ENCODE data around the gene LRRC14B.

LRRC14B gene

DNA sequence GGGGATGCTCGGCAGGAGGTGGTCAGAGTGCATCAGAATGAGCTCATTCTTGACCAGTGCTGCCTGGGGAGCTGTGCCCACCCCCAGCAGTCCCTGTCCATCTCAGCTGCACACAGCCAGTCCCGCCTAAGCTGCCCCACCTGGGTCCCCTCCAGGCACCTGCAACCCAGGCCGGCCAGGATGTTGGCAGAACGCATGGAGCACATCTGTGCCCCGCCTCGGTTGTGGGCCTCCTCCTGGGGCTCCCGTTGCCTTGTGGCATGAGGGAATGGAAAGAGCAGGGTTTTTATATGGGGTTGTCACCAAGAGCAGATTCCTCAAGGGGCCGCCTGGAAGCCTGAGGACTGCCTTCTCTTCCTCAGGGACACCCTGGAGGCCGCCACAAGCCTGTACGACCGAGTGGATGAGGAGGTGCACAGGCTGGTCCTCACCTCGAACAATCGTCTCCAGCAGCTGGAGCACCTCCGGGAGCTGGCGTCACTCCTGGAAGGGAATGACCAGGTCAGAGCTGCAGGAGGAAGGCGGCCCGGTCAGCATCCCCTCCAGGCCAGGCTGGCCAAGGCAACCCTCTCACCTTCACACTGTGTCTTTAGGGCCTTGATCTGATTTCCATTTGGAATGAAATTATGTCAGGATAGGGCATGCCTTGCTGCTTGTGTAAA is 34.8 kb upstream of the LRRC14B start:
- H3K9me3 ChIP-seq (ENCODE audit: insufficient read depth, low read length): no peaks in the 10 kb centered on the region
- H3K36me3 ChIP-seq (ENCODE audit: insufficient read depth, insufficient read length, low read length): peaks cover 77% of the 10 kb centered on the region
- DNase-seq (ENCODE audit: low read depth, low spot score): no peak
- no peak overlapping the region for H3K9ac ChIP-seq (ENCODE audit: insufficient read length, low read depth)
- TF ChIP-seq ZNF274 (IDR thresholded peaks at IDR 0.05; ENCODE audit: low read depth, low read length) (no peak), SUZ12 (IDR thresholded peaks at IDR 0.05; ENCODE audit: extremely low read depth, insufficient read depth, insufficient read length) (no peak), YY1 (IDR thresholded peaks at IDR 0.05; ENCODE audit: insufficient read depth, insufficient read length) (no peak)
- H3K4me3 ChIP-seq (ENCODE audit: insufficient read length, low read depth): no peak overlapping the region
- H3K4me1 ChIP-seq (ENCODE audit: insufficient read depth, insufficient read length): no peaks in the 10 kb centered on the region
- no peaks in the 10 kb centered on the region for H3K27me3 ChIP-seq (ENCODE audit: insufficient read depth, insufficient read length)

DNA sequence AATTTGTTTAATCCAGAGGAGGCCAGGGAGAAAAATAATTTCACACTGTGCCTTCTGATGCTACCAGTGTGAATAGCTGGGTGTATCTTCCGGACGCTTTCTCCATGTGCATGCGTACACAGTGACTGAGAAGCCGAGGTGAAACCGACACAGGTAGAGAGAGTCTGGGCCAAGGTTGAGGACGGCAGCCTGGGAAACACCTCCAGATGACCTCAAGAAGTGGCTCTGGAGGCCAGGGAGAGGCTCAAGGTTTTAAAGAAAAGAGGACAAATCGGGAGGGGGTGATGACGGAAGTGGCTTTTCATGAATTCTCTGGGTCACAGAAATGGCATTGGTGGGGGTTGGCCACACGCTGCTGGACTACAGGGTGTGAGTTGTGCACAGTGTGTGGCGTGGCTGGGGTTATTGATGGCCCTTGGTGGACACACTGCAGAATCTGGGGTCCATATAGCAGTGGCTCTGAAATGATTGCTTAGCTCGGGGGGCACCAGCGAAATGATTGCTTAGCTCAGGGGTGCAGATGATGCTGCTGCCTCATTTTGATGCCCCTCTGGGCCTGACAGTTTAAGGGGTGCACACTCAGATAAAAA is 34.1 kb upstream of the LRRC14B start:
- Histone ChIP-seq H3K36me3 (ENCODE audit: insufficient read depth, insufficient read length, low read length) (peaks cover 78% of the 10 kb centered on the region), H3K9me3 (ENCODE audit: insufficient read depth, low read length) (no peaks in the 10 kb centered on the region), H3K4me1 (ENCODE audit: insufficient read depth, insufficient read length) (no peaks in the 10 kb centered on the region), H3K9ac (ENCODE audit: insufficient read length, low read depth) (no peak overlapping the region), H3K27me3 (ENCODE audit: insufficient read depth, insufficient read length) (no peaks in the 10 kb centered on the region), H3K4me3 (ENCODE audit: insufficient read length, low read depth) (no peak overlapping the region)
- no peak for DNase-seq (ENCODE audit: low read depth, low spot score)
- TF ChIP-seq ZNF274 (IDR thresholded peaks at IDR 0.05; ENCODE audit: low read depth, low read length) (no peak), SUZ12 (IDR thresholded peaks at IDR 0.05; ENCODE audit: extremely low read depth, insufficient read depth, insufficient read length) (no peak), YY1 (IDR thresholded peaks at IDR 0.05; ENCODE audit: insufficient read depth, insufficient read length) (no peak)

DNA sequence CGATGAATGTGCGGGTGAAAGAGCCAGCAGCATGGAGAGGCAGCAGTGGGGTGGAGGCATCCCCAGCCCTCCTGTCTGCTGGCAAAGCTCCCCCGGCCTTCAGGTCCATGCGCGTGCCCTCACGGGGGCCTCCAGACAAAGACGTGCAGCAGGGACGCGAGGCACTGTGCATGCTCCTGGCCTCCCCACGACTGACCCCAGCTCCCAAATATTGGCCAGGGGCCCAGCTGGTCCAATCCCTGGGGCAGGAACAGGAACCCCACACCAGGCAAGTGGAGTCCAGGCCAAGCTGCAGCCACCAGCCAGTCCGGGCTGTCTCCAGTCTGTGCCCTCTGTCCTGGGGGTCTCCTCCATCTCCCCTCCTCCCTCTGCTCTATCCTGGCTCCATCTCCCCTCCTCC is 33.5 kb upstream of the LRRC14B start:
- Histone ChIP-seq H3K9me3 (ENCODE audit: insufficient read depth, low read length) (no peaks in the 10 kb centered on the region), H3K4me3 (ENCODE audit: insufficient read length, low read depth) (no peak overlapping the region), H3K27me3 (ENCODE audit: insufficient read depth, insufficient read length) (no peaks in the 10 kb centered on the region), H3K9ac (ENCODE audit: insufficient read length, low read depth) (no peak overlapping the region), H3K36me3 (ENCODE audit: insufficient read depth, insufficient read length, low read length) (peaks cover 81% of the 10 kb centered on the region), H3K4me1 (ENCODE audit: insufficient read depth, insufficient read length) (no peaks in the 10 kb centered on the region)
- no peak for DNase-seq (ENCODE audit: low read depth, low spot score)
- TF ChIP-seq SUZ12 (IDR thresholded peaks at IDR 0.05; ENCODE audit: extremely low read depth, insufficient read depth, insufficient read length): no peak
- no peak for TF ChIP-seq ZNF274 (IDR thresholded peaks at IDR 0.05; ENCODE audit: low read depth, low read length)
- TF ChIP-seq YY1 (IDR thresholded peaks at IDR 0.05; ENCODE audit: insufficient read depth, insufficient read length): no peak

DNA sequence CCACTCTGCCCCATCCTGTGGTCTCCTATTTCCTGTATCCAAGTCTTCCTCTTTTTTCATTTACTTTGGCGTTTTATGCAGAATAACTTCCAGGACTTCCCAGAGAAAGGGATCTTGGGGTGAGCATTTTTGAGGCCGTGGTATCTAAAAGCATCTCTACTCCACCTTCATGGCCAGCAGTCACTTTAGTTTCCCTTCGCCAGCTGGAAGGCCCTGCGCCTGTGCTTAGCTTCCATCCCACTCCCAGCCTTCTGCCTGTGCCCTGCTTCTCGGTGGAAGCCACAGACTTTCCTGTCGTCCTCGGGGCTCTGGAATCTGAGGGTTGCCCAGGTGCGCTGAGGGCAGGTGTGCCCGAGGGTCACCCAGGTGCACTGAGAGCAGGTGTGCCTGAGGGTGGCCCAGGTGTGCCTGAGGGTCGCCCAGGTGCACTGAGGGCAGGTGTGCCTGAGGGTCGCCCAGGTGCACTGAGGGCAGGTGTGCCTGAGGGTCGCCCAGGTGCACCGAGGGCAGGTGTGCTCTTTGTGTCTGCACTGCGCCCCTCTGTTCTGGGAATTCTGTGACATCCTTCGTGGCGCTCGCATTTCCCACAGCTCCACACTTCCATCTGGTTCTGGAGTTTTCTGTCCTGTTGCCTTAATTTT is 32.4 kb upstream of the LRRC14B start:
- no peak overlapping the region for H3K9ac ChIP-seq (ENCODE audit: insufficient read length, low read depth)
- no peak for DNase-seq (ENCODE audit: low read depth, low spot score)
- H3K27me3 ChIP-seq (ENCODE audit: insufficient read depth, insufficient read length): no peaks in the 10 kb centered on the region
- TF ChIP-seq SUZ12 (IDR thresholded peaks at IDR 0.05; ENCODE audit: extremely low read depth, insufficient read depth, insufficient read length): no peak
- no peak for TF ChIP-seq YY1 (IDR thresholded peaks at IDR 0.05; ENCODE audit: insufficient read depth, insufficient read length)
- TF ChIP-seq ZNF274 (IDR thresholded peaks at IDR 0.05; ENCODE audit: low read depth, low read length): no peak
- no peak overlapping the region for H3K4me3 ChIP-seq (ENCODE audit: insufficient read length, low read depth)
- H3K9me3 ChIP-seq (ENCODE audit: insufficient read depth, low read length): no peaks in the 10 kb centered on the region; the same call in 1 of the 2 replicates
- H3K36me3 ChIP-seq (ENCODE audit: insufficient read depth, insufficient read length, low read length): peaks cover 80% of the 10 kb centered on the region
- H3K4me1 ChIP-seq (ENCODE audit: insufficient read depth, insufficient read length): no peaks in the 10 kb centered on the region

DNA sequence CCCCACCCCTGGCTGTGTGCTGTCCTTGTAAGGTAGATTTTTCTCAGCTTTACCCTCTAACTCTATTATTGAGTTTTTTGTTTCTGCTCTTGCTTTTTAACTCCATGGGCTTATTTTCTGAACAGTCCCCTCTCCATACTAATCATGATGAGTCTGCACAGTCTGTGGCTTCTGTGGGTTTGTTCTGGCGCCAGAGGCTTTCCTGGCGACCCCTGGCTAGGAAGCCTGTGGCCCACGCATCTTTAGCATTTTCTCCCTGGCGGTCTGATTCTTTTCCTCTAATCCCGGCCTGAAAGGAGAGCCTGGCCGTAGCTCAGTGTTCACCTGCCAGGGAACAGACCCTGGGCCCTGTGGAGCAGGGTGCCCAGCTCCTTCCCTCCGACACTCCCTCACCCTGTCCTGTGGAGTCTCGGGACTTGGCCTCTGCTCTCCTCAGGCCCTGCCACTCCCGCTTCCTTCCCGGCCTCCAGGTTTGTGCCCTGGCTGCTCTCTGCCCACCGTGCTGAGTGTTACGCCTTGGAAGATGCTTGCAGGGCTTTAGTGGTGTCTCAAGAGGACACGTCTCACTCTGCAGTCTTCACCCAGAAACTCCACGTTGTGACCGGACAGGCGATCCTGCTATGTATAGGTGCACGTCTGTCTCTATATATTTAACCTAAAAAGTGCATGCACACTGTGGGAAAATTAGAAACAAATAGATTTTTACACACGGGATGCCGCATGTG is 31.7 kb upstream of the LRRC14B start:
- Histone ChIP-seq H3K9ac (ENCODE audit: insufficient read length, low read depth) (no peak overlapping the region), H3K4me3 (ENCODE audit: insufficient read length, low read depth) (no peak overlapping the region), H3K36me3 (ENCODE audit: insufficient read depth, insufficient read length, low read length) (peaks cover 78% of the 10 kb centered on the region), H3K27me3 (ENCODE audit: insufficient read depth, insufficient read length) (no peaks in the 10 kb centered on the region), H3K9me3 (ENCODE audit: insufficient read depth, low read length) (no peaks in the 10 kb centered on the region; the same call in 1 of the 2 replicates), H3K4me1 (ENCODE audit: insufficient read depth, insufficient read length) (no peaks in the 10 kb centered on the region)
- no peak for TF ChIP-seq YY1 (IDR thresholded peaks at IDR 0.05; ENCODE audit: insufficient read depth, insufficient read length)
- no peak for TF ChIP-seq SUZ12 (IDR thresholded peaks at IDR 0.05; ENCODE audit: extremely low read depth, insufficient read depth, insufficient read length)
- DNase-seq (ENCODE audit: low read depth, low spot score): no peak

DNA sequence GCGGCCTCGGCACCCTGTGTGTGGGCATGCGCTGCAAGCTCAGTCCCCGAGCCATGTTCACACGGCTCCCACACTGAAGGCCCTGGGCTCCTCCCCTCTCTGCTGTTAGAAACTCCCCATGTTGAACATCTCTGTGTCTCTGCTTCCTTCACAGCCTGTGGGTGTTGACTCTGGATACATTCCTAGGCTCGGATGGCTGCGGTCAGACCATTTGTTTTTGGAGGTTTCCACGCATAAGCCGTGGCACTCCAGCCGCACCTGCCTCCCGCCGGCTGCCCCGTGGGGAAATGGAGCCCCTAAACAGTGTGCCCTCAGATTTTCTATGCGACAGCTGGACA is 31.2 kb upstream of the LRRC14B start:
- TF ChIP-seq SUZ12 (IDR thresholded peaks at IDR 0.05; ENCODE audit: extremely low read depth, insufficient read depth, insufficient read length) (no peak), ZNF274 (IDR thresholded peaks at IDR 0.05; ENCODE audit: low read depth, low read length) (no peak), YY1 (IDR thresholded peaks at IDR 0.05; ENCODE audit: insufficient read depth, insufficient read length) (no peak)
- DNase-seq (ENCODE audit: low read depth, low spot score): no peak
- no peaks in the 10 kb centered on the region for H3K4me1 ChIP-seq (ENCODE audit: insufficient read depth, insufficient read length)

More for the DNA sequence above, 31.2 kb upstream of the LRRC14B start:
- Histone ChIP-seq H3K9ac (ENCODE audit: insufficient read length, low read depth) (no peak overlapping the region), H3K4me3 (ENCODE audit: insufficient read length, low read depth) (no peak overlapping the region), H3K9me3 (ENCODE audit: insufficient read depth, low read length) (no peaks in the 10 kb centered on the region; the same call in 1 of the 2 replicates), H3K27me3 (ENCODE audit: insufficient read depth, insufficient read length) (no peaks in the 10 kb centered on the region), H3K36me3 (ENCODE audit: insufficient read depth, insufficient read length, low read length) (peaks cover 73% of the 10 kb centered on the region)

Data from NT2/D1 (cell line).